Stimulated activated CD8-positive, alpha-beta memory T cell treated with anti-CD3 and anti-CD28 coated beads, Interleukin-7, amount 100 ng/mL, for 24 hours (primary cell): ENCODE results near the gene SFXN3.

Experiments
- DNase-seq: peaks from one replicate; pipeline ENCODE4 v3.0.0-alpha.2; 2020; ENCODE audit warnings: low read depth

Gene SFXN3

GRCh38 chr10:101000127-101000914 lies 30.7 kb upstream of the SFXN3 start:
- DNase-seq: no peak

GRCh38 chr10:101000915-101001658 lies 29.9 kb upstream of the SFXN3 start:
- no peak for DNase-seq

DNA sequence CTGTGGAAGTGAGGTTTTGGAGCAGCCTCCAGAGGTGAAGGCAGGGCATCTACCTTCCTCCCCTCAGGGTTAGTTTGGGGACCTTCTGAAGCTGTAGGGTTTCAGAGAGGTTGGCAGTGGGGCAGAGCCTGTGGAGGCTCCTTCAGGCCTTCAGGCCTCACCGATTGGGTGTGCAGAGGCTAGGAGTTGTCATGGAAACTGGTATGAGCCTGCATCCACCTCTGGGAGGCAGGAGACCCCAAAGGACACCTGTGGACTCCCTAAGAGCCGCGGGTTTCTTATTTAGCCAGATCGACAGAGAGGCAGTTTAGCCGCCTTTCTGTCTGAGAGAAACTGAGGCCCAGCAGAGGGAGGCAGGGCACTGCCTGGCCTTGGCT lies 29.4 kb upstream of the SFXN3 start:
- no peak for DNase-seq

DNA sequence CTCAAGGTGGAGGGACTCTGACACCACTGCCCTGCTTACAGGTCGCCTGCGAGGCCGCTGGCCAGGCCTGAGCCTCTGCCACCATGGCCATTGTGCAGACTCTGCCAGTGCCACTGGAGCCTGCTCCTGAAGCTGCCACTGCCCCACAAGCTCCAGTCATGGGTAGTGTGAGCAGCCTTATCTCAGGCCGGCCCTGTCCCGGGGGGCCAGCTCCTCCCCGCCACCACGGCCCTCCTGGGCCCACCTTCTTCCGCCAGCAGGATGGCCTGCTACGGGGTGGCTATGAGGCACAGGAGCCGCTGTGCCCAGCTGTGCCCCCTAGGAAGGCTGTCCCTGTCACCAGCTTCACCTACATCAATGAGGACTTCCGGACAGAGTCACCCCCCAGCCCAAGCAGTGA lies 28.6 kb upstream of the SFXN3 start:
- DNase-seq: no peak

- no peak for DNase-seq
These were observed 27.3 kb upstream of the SFXN3 start for GRCh38 chr10:101003639-101004206.

- DNase-seq: no peak
These were observed 25.7 kb upstream of the SFXN3 start for GRCh38 chr10:101005361-101005760.

- no peak for DNase-seq
These were observed 25.0 kb upstream of the SFXN3 start for GRCh38 chr10:101005869-101006567.

GRCh38 chr10:101006593-101007098 lies 24.4 kb upstream of the SFXN3 start:
- no peak for DNase-seq

DNA sequence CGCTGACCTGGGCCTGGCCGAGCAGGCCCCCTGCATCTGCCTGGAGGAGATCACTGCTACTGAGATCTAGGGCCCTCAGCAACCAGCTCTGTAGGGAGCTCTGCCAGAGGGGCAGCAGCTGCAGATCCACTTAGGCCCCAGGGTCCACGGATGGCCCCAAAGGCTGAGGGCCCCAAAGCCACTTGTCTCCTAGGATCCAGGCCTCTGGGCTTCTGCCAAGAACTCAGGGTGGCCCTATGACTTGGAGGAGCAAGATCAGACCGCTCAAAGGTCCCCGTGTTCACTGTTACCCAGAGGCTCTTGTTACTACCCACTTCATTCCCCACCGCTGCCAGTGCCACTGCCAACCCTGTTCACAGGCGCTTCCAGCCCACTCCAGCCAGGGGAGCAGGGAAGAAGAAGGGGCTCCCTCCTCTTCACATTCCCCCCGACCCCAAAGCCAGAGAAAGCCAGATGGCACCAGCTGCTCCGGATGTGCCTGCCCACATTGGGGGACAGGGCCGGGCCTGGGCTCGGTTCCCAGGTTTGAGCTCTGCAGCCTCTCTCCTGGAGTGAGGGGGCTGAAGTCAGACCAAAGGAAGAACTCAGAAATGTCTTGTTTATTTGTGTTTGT lies 23.8 kb upstream of the SFXN3 start:
- no peak for DNase-seq

DNA sequence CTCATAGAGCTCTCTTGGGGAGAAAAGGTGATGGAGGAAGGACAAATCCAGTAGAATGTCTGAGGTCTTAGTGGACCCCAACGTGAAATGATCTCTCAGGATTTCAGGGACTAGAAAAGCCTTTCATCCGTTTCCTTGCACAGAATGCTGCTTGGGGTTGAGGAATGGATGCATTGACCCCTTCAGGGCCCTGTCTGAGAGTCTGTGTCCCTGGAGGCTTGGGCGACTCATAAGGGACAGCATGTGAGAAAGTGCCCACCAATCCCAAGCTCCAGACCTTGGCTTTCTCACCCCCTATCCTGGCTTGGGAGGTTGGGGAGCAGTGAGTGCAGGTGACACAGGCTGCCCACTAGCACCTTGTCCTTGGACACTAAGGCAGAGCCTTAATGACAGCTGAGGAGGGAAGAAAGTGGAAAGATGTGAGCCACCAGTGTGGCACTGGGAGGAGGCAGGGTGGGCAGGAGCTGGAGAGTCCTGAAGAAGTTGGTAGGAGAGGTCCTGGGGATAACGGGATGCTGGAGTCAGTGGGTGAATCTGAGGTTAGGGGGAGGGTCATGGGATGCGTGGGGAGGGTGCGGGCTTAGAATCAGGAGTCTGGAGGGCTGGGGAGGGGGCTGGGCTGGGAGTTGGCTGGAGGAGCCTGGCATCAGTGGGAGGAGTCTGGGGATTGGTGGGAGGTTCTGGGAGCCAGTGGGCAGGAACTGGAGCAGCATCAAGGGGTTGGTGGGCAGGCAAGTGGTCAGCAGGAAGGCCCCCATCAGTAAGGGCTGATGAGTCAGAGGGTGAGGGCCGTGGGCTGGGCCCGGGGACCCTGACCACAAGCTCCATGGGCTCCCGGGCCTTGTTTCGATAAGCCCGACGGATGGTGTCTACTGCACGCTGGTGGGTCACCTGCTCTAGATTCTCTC lies 22.9 kb upstream of the SFXN3 start:
- DNase-seq: no peak

GRCh38 chr10:101008823-101009423 lies 22.1 kb upstream of the SFXN3 start:
- no peak for DNase-seq

DNA sequence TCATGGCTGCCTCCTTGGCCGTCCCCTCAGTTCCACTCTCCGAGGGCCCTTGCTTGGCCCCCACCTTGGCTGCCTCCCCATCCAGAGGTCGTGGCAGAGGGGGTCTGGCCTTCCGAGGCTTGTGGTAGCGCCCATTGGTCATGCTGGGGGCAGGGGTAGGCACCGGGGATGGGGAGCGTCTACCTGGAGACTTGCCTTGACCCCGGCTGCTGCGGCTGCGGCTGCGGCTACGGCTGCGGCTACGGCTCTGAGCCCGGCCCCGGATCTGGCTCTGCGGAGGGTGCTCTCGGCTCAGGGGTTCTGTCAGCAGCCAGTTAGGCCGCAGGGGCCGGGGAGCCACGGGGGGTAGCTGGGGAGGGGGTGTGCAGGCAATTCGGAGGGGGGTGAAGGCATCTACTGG lies 20.7 kb upstream of the SFXN3 start:
- no peak for DNase-seq

DNA sequence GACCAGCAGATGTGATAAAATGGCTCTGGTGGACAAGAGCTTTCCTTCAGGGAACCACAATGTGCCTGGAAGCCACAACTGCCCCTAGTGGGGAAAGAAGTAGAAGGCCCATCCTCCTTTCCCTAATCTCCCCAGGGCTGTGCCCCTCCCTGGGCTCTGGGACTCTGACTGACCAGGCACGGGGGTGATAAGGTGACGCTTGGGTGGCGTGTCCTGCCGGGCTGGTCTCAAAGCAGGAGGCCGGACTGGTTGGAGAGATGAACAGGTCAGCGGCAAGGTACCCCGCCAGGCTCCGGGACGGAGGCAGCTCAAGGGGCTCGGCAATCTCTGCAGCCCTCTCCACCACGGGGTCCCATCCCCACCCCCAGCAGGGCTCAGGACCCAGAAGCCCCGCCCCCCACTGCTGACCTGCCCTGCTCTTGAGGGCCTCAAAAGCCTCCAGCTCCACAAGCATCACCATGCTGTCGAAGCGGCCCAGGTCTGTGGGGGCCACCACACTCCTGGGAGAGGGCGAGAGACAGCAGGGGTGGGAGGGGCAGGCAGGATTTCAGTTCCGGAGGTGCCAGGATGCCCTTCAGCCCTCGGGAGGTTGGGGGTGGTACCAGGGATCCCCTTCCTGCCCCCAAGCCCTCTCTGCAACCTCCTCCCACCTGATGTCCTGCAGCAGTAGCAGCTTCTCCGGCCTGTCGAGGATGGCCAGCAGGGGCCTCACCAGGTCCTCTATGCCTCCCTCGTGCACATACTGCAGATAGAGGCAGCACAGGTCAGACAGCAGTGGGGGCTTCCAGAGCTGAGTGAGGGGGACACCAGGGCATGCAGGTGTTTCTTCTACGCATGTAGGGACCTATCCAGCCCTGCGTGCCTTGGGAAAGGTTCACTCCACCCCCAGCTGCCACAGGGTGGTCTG lies 19.3 kb upstream of the SFXN3 start:
- no peak for DNase-seq

DNA sequence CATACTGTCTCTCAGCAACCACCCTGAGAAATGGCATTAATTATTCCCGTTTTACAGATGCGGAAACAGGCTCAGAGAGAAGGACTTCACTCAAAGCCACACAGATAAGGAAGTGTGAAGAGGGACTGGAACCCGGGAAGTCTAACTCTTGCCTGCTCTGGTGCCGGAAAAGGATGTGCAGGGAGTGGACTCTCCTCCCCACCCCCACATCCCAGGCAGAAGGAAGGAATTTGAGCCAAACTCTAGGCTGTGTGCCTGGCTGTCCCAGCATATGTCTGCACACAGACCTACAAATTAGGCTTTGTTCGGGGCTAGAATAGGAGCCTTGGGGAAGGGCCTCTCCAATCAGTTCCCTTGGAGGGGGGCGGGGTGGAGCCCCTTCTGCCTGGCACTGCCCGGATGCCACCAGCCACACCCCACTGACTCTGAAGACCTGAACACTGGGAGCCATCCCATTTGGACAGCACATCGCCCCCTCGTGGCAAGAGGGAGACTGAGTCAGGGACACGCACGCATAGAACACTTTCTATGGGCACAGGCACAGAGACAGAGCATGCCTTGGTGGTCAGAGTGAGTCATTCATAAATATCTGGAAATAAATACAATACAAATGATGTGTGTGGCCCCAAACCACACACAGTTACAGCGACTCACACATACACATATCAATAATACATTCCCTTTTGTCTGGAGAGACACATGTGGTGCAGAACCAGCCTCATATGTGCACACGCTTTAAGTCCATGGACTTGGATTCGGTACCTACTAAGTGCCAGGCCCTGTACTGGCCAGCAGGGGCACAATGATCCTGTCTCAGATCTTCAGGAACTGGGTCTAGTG lies 18.3 kb upstream of the SFXN3 start:
- DNase-seq: peak; percentile 60

DNA sequence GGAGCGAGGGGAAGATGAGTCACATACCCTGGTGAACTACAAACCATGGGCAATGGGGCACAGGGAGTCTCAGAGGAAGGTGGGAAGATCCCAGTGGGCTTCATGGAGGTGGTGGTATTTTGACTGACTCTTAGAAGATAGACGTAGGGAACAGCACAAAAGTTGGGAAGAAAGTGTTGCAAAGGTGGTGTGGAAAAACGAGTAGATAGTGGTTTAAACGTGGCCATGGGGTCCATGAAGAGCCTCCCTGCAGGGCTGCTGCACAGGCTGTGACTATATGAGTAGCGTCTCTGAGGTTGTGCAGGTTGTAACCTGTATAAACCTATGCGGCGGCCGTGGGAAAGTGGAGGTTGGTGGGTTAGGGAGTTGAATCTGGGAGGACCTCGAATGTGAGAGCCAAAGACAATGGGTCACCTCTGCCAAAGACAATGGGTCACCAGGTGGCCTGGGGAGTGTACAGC lies 17.6 kb upstream of the SFXN3 start:
- no peak for DNase-seq

GRCh38 chr10:101014230-101014884 lies 16.7 kb upstream of the SFXN3 start:
- peak; percentile 69 for DNase-seq

DNA sequence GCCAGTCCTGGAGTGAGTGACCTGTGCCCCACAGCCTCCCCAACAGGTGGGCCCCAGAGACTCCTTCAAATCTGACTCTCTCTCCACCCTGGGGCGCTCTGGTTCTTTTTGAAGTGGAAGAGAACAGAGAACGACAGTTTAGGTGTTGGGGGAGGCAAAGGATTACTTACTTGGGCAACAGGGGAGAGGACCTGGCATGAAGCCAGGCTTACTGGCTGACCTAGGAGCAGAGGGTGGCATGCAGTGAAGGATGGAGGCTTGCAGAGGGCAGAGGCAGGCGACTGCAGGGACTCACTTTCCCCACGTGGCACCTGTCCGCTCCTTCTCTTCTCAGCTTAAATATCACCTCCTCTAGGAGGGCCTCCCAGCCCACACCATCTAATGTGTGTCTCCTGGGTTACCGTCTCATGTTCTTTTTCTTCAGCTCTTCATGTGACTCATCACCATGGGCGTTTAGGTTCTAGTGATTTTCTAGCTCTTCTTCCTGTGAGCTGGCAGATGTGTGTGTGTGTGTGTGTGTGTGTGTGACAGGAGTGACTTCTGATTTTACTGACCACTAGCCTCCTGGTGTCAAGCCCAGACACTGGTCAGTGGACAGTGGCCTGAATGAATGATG lies 16.0 kb upstream of the SFXN3 start:
- DNase-seq: no peak
